ENCODE data around the gene KPNA4.

GRCh38 chr3:160447544-160447943 lies 117.8 kb downstream of the KPNA4 start:
- TF ChIP-seq EZH2 (IDR thresholded peaks at IDR 0.05; ENCODE audit: borderline replicate concordance, low read length) (no peak), CTCF (IDR thresholded peaks at IDR 0.05; ENCODE audit: low read length) (no peak)

Measured in OCI-LY1 (cell line).